Nephron progenitor cell (in vitro differentiated cells): ENCODE data around the gene CBX4.

Experiments
- DNase-seq: peaks from one replicate; pipeline ENCODE4 v3.0.0; 2021
- H3K27ac Mint-ChIP-seq: 2 replicates; pipeline ENCODE4 v1.8.0; 2021; ENCODE audit warnings: mild to moderate bottlenecking, moderate library complexity, mixed read lengths
- H3K27me3 Mint-ChIP-seq: 2 replicates; pipeline ENCODE4 v1.8.0; 2021; ENCODE audit warnings: mild to moderate bottlenecking, low read depth, mixed read lengths; ENCODE audit not compliant: poor library complexity
- H3K36me3 Mint-ChIP-seq: 2 replicates; pipeline ENCODE4 v1.8.0; 2021; ENCODE audit warnings: low read depth, mixed read lengths
- H3K4me1 Mint-ChIP-seq: 2 replicates; pipeline ENCODE4 v1.8.0; 2021; ENCODE audit warnings: mixed read lengths
- H3K4me3 Mint-ChIP-seq: 2 replicates; pipeline ENCODE4 v1.8.0; 2021; ENCODE audit warnings: mild to moderate bottlenecking, moderate library complexity, mixed read lengths
- H3K9me3 Mint-ChIP-seq: 2 replicates; pipeline ENCODE4 v1.8.0; 2021; ENCODE audit warnings: mild to moderate bottlenecking, moderate library complexity, mixed read lengths
- TF ChIP-seq, protein P1 (sequence below): fragments of 200-600 bp; sonication (generic); IDR thresholded peaks from 2 replicates; pipeline ENCODE4 v1.5.0; 2021; ENCODE audit warnings: antibody characterized with exemption

Gene CBX4

GRCh38 chr17:79797492-79798298 lies 41.5 kb downstream of the CBX4 start:
- Mint-ChIP-seq H3K27ac (no peak overlapping the region), H3K4me3 (no peak overlapping the region), H3K36me3 (no peaks in the 10 kb centered on the region), H3K4me1 (peaks cover 47% of the 10 kb centered on the region), H3K9me3 (peaks cover 8% of the 10 kb centered on the region), H3K27me3 (peaks cover 88% of the 10 kb centered on the region)
- peak; percentile 72 for DNase-seq
- TF ChIP-seq, protein P1, sequence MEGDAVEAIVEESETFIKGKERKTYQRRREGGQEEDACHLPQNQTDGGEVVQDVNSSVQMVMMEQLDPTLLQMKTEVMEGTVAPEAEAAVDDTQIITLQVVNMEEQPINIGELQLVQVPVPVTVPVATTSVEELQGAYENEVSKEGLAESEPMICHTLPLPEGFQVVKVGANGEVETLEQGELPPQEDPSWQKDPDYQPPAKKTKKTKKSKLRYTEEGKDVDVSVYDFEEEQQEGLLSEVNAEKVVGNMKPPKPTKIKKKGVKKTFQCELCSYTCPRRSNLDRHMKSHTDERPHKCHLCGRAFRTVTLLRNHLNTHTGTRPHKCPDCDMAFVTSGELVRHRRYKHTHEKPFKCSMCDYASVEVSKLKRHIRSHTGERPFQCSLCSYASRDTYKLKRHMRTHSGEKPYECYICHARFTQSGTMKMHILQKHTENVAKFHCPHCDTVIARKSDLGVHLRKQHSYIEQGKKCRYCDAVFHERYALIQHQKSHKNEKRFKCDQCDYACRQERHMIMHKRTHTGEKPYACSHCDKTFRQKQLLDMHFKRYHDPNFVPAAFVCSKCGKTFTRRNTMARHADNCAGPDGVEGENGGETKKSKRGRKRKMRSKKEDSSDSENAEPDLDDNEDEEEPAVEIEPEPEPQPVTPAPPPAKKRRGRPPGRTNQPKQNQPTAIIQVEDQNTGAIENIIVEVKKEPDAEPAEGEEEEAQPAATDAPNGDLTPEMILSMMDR = no peak

GRCh38 chr17:79796763-79797491 lies 42.3 kb downstream of the CBX4 start, which contains the start of gene CBX8:
Gene CBX8 (minus strand): TSS chr17:79797077. CDS start chr17:79796998, 79 bp downstream.
- TF ChIP-seq, protein P1 = no peak
- H3K4me1 Mint-ChIP-seq = peaks cover 55% of the 10 kb centered on the region
- no peaks in the 10 kb centered on the region for H3K36me3 Mint-ChIP-seq
- H3K9me3 Mint-ChIP-seq = peaks cover 5% of the 10 kb centered on the region
- H3K4me3 Mint-ChIP-seq = peak within 1 kb of the TSS; percentile 88
- DNase-seq = peak; percentile 100
- H3K27ac Mint-ChIP-seq = peak within 1 kb of the TSS; percentile 69
- peaks cover 88% of the 10 kb centered on the region for H3K27me3 Mint-ChIP-seq

DNA sequence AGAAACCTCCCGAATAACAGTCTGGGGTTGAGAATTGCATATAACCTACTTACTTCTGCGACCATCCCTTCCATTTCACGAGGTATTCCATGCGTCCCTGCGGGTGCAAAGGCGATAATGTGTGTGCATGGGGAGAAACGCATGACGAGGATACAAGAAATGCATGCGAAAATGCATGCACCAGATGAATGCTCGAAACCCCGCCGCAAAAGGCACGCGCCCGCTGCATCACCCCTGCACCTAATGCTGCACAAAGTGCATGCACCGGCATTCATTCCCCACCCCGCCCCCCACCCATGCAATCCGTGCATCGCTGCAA lies 42.8 kb downstream of the CBX4 start:
- Mint-ChIP-seq H3K9me3 (no peaks in the 10 kb centered on the region), H3K27ac (no peak overlapping the region), H3K36me3 (no peaks in the 10 kb centered on the region), H3K4me3 (peak overlapping the region; percentile 88), H3K27me3 (peaks cover 88% of the 10 kb centered on the region), H3K4me1 (peaks cover 57% of the 10 kb centered on the region)
- TF ChIP-seq, protein P1 = no peak
- no peak for DNase-seq

GRCh38 chr17:79795795-79796443 lies 43.3 kb downstream of the CBX4 start:
- H3K4me1 Mint-ChIP-seq = peaks cover 57% of the 10 kb centered on the region
- peak overlapping the region; percentile 88 for H3K4me3 Mint-ChIP-seq
- no peak overlapping the region for H3K27ac Mint-ChIP-seq
- TF ChIP-seq, protein P1 = no peak
- no peak for DNase-seq
- H3K9me3 Mint-ChIP-seq = no peaks in the 10 kb centered on the region
- no peaks in the 10 kb centered on the region for H3K36me3 Mint-ChIP-seq
- peaks cover 88% of the 10 kb centered on the region for H3K27me3 Mint-ChIP-seq

- no peak overlapping the region for H3K27ac Mint-ChIP-seq
- H3K27me3 Mint-ChIP-seq = peaks cover 88% of the 10 kb centered on the region
- TF ChIP-seq, protein P1 = no peak
- DNase-seq = no peak
- peak overlapping the region; percentile 58 for H3K4me3 Mint-ChIP-seq
- H3K36me3 Mint-ChIP-seq = no peaks in the 10 kb centered on the region
- H3K9me3 Mint-ChIP-seq = no peaks in the 10 kb centered on the region
- peaks cover 49% of the 10 kb centered on the region for H3K4me1 Mint-ChIP-seq
These were observed 44.4 kb downstream of the CBX4 start for GRCh38 chr17:79794659-79795511.
